HG03095 (cell line): ENCODE data around the gene ENTPD1.
"Not testable (repeated sequence)": the region's sequence is repeated elsewhere in the genome, so short reads cannot be mapped to it uniquely, and the experiment has no call there.

ENCODE experiments used
- ATAC-seq: cut with Tn5 transposase; IDR thresholded peaks from one replicate; pipeline ENCODE4 v1.9.1; 2021; ENCODE audit warnings: moderate library complexity; ENCODE audit not compliant: unreplicated experiment

ENTPD1 gene

DNA sequence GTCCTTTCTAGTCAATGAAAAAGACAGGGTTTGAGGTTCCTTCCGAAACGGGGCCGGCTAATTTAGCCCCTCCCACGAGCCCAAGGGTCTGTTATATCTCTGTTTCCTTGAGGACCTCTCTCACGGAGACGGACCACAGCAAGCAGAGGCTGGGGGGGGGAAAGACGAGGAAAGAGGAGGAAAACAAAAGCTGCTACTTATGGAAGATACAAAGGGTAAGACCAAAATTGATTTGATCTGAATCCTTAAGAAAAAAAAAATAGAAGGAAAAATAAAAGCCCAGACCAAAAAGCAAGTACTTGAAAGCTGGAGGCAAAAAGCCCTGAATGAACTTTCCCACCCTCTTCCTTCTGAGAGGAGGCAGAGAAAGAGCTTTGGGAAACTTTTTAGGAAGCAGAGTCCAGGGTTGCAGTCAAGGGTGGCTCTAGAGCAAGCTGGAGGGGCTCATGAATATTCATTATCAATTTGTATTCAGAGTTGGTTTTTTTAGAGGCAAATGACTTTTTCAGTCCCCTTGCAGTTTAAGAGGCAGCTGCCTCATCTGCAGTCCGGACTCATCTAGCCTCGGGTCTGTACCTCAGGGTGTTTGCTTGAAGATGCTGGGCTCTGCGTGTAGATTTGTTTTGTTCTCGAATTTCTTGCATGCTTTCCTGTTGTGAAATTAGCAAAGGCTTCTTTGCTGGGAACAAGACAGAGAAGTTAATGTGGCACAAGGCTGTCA is at the start of gene ENTPD1:
Gene ENTPD1 (plus strand): TSS at position 123 of the 721 bp plus-strand sequence. CDS start 77 bp downstream, at position 200.
- ATAC-seq = peak; percentile 29

DNA sequence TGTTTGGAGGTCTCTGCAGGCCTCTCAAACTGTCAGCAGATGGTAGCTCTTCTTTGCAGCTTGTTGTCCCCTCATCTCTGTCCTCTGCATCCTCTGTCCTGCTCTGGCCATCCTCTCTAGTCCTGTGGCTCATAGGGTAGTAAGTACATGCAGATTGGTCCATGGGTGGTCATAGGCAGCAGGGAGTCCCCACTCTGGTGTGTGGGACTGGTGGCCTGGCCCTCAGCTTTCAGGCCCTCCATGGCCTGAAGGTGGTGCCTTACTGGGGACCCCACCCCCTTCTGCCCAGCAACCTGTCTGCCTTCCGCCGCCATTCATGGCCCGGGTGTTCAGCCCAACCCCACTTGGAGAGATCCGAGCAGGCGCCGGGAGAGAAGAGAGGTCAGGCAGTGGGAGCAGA is 49.4 kb upstream of the ENTPD1 start:
- no peak for ATAC-seq

- ATAC-seq = no peak
Measured at GRCh38 chr10:95706990-95707389, 49.0 kb upstream of the ENTPD1 start.

DNA sequence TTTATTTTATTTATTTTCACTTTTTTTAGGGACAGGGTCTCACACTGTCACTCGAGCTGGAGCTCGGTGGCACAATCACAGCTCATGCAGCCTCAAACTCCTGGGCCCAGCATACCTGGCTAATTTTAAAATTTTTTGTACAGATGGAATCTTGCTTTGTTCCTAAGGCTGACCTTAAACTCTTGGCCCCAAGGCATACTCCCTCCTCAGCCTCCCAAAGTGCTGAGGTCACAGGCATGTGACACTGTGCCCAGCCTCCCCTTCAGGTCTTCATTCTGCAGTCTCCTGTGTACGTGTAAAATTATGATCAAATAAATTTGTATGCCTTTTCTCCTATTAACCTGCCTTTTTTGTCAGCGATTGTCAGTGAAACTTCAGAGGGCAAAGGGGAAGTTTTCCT is 44.5 kb upstream of the ENTPD1 start:
- no peak for ATAC-seq

GRCh38 chr10:95716466-95716865 is 39.5 kb upstream of the ENTPD1 start:
- ATAC-seq = no peak

- no peak for ATAC-seq
Measured at GRCh38 chr10:95716866-95717265, 39.1 kb upstream of the ENTPD1 start.

- ATAC-seq = not testable (repeated sequence)
Measured at GRCh38 chr10:95720745-95721144, 35.2 kb upstream of the ENTPD1 start.

DNA sequence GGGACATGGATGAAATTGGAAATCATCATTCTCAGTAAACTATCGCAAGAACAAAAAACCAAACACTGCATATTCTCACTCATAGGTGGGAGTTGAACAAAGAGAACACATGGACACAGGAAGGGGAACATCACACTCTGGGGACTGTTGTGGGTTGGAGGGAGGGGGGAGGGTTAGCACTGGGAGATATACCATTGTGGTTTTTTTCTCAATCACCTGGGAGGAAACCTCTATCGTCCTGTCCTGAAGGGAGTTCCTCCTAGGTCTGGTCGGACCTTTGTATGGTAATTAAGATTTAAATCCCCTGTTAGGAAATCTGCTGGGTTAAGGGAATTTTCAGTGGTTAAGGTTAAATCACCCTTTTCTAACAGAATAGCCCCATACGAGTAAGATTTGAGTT is 33.5 kb upstream of the ENTPD1 start:
- not testable (repeated sequence) for ATAC-seq

DNA sequence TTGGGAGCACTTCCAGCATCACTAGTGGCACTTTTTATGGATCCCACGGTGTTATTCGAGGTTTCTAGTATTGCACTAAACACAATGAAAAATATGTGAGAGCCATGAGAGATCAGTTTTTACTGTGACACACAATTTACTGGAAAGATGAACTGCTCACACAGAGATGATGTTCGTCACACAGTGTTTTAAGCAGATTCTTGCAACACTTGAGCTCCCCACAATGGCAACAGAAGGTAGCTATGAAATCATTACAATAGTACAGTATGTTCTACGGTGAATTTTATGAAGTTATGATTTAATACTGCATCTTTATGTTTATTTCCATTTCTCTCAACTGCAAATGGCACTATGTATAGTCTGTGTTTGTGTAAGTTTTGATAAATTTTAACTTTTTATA is 27.4 kb upstream of the ENTPD1 start:
- ATAC-seq = no peak

DNA sequence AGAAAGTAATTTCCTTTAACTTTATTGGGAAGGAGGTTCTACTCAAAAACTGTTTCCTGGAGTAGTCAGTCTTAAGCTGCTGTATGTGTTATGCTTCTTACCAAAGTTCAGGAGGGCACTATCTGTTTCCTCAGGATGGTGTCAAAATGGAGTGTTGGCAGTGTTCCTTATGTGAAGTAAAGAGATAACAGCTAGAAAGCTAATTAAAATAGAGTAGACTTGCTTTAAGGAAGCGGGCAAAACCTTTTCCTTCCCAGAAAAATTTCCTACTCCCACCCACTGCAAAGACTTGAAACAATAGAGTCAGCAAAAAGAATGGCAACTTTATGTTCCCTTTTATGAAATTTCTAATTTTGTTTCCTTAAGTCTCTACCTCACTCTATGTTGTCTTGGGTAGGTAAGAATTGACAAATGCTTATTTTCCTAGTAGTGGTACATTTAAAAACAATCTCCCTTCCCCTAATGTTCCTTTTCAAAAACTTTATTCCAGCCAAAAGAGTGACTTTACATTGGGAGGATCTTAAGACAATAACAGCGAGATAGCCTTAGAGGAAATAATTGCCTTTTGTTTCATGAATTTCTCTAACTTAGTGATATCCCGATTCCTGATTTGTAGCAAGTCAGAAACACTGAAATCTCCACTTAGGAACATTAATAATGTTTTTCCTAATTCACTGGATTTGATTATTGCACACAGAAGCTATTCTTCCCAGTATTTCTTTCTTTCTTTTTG is 26.5 kb upstream of the ENTPD1 start:
- no peak for ATAC-seq

DNA sequence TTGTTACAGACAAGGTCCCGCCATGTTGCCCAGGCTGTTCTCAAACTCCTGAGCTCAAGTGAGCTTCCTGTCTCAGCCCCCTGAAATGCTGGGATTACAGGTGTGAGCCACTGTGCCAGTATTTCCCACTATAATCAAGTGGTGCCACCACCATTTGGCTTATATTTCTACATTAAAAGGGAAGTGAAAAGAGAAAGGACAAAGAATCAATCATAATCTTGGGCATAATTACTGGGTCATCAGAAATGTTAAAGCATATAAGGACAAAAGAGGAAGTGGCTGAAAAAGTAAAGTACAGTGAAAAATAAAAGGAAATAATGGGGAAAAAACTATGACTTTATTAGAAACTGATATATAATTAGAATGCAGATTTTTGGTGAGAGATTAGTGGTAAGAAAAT is 25.7 kb upstream of the ENTPD1 start:
- ATAC-seq = no peak

DNA sequence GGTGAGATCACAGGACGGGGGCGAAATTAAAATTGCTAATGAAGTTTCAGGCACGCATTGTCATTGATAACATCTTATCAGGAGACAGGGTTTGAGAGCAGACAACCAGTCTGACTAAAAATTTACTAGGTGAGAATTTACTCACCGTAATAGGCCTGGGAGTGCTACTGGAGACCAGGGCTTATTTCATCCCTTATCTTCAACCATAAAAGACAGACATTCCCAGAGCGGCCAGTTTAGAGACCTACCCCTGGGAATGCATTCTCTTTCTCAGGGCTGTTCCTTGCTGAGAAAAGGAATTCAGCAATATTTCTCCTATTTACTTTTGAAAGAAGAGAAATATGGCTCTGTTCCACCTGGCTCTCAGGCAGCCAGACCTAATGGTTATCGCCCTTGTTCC is 23.1 kb upstream of the ENTPD1 start:
- not testable (repeated sequence) for ATAC-seq

GRCh38 chr10:95739056-95739455 is 16.9 kb upstream of the ENTPD1 start:
- no peak for ATAC-seq

DNA sequence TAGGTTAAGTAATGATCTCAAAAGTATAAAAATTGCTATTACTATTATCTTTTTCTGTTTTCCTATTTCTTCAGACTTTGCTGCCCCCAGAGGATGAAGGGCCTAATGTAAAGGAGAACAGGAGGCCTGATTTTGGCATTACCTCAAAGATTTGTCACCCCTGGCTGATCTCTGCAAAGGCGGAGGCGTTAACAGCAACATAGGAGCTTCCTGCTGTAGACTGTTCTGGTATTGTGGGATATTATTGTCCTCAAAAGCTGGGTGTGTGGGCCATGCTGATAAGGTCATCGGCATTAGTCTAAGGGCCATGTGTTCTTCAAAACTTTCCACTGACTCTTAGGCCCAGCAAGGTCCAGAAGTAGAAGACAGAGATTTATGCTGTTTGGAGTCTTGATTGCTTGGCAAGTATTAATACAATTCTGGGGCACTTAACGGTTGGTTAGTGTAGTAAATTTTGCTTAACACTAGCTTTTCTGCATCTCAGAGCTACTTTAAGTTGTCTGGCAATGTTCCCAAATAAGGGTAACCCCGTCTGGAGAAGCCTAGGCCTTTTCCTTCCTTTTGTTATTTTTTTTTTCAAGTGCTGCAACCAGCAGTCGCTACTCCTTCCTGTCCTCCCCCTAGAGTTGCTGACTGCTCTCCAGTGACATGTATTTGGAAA is 14.0 kb upstream of the ENTPD1 start:
- peak; percentile 66 for ATAC-seq

DNA sequence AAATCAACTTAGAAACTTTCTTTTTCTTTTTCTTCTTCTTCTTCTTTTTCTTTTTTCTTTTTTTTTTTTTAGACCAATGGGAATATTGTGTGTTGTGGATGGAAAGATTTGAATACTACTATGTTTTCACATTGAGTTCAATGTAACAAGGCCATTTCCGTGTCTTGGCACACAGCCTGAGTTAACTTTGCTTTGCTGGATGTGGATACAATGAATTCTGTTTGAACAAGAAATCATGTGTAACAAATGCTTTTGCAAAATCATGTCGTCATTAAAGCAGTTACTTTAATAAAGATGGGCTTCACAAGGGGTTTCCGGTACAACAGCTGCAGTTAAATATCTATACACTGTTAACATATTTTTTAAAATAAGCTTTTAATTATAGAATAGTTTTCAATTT is 13.5 kb upstream of the ENTPD1 start:
- ATAC-seq = no peak

DNA sequence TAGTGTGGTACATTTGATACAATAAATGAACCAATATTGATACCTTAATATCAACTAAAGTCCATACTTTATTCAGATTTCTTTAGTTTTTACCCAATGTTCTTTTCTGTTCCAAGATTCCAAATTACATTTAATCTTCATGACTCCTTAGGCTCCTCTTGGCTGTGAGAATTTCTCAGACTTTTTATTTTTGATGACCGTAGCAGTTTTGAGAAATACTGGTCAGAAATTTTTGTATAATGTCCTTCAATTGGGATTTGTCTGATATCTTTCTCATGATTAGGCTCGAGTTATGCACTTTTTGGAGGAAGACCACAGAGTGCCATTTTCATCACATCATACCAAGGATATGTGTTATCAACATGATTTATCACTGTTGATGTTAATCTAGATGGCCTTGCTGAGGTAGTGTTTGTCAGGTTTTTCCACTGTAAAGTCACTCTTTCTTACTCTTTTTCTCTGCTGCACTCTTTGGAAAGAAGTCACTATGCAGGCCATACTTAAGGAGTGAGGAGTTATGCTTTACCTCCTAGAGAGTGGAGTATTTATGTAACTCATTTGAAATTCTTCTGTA is 12.9 kb upstream of the ENTPD1 start:
- no peak for ATAC-seq

DNA sequence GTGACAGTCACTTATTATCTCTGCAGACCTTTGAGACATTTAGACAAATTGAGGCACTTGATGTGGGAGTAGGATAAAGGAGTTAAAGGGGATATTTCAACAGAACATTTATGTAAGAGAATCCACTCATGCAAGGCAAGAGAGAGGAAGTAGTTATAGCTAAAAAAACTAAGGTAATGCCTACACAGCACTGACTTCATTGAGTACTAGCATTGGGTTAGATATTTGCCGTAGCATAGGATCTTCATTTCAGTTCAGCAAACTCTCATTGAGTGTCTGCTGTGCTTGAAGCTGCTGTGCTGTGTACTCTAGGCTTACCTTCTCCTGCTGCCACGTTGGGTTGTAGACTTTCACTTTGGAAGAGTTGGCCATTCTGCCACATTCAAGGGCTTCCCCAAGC is 10.5 kb upstream of the ENTPD1 start:
- ATAC-seq = no peak

- no peak for ATAC-seq
Measured at GRCh38 chr10:95748349-95748748, 7.6 kb upstream of the ENTPD1 start.

- no peak for ATAC-seq
Measured at GRCh38 chr10:95755511-95756004, 405 bp upstream of the ENTPD1 start.

- no peak for ATAC-seq
Measured at GRCh38 chr10:95756809-95757684, 1.1 kb downstream of the ENTPD1 start.
